NCI-H2029 treated with DMSO at 0.1 percent for 48 hours (cell line): ENCODE results near the gene U2AF1L4.

Experiments
- DNase-seq: peaks from one replicate; lab custom pipeline; 2025; lab: John Stamatoyannopoulos, UW

The U2AF1L4 gene

GRCh38 chr19:35757231-35757748 is 12.1 kb upstream of the U2AF1L4 start:
- no peak for DNase-seq

- DNase-seq = peak; percentile 47
These were observed 11.4 kb upstream of the U2AF1L4 start, which contains the start of gene HSPB6 for GRCh38 chr19:35756377-35757230. Gene HSPB6 (minus strand): TSS chr19:35757029. CDS start chr19:35757008, 21 bp downstream.

GRCh38 chr19:35755550-35756376 is 10.5 kb upstream of the U2AF1L4 start:
- no peak for DNase-seq

GRCh38 chr19:35755131-35755549 is 9.9 kb upstream of the U2AF1L4 start:
- no peak for DNase-seq

GRCh38 chr19:35754370-35755130 is 9.3 kb upstream of the U2AF1L4 start:
- DNase-seq = no peak

- DNase-seq = no peak
These were observed 8.6 kb upstream of the U2AF1L4 start for GRCh38 chr19:35753634-35754369.

- DNase-seq = no peak
These were observed 7.6 kb upstream of the U2AF1L4 start for GRCh38 chr19:35752746-35753350.

GRCh38 chr19:35751839-35752745 is 6.9 kb upstream of the U2AF1L4 start:
- no peak for DNase-seq

GRCh38 chr19:35750167-35750566 is 4.9 kb upstream of the U2AF1L4 start:
- no peak for DNase-seq

GRCh38 chr19:35748106-35749020 is 3.1 kb upstream of the U2AF1L4 start, which contains the start of gene LIN37:
Gene LIN37 (plus strand): TSS chr19:35748576. CDS start chr19:35748725, 149 bp downstream.
- peak; percentile 96 for DNase-seq

- DNase-seq = no peak
These were observed 1.3 kb upstream of the U2AF1L4 start for GRCh38 chr19:35746531-35746930.

- DNase-seq = no peak
These were observed 857 bp upstream of the U2AF1L4 start for GRCh38 chr19:35746087-35746462.

GRCh38 chr19:35744430-35745327 is 539 bp downstream of the U2AF1L4 start:
- DNase-seq = peak; percentile 90

- no peak for DNase-seq
These were observed 1.4 kb downstream of the U2AF1L4 start for GRCh38 chr19:35743640-35744429.

- no peak for DNase-seq
These were observed 3.0 kb downstream of the U2AF1L4 start, which contains the start of gene IGFLR1 for GRCh38 chr19:35742121-35742724. Gene IGFLR1 (minus strand): TSS chr19:35742452. CDS start chr19:35741180, 1,272 bp downstream.

GRCh38 chr19:35741203-35741515 is 4.1 kb downstream of the U2AF1L4 start:
- no peak for DNase-seq
